Astrocyte (in vitro differentiated cells and primary cell): ENCODE results near the gene MAGEB17.

ENCODE experiments used
- CTCF ChIP-seq: IDR thresholded peaks from 2 replicates; pipeline ENCODE4 v1.5.1; 2011; ENCODE audit warnings: low read depth, mild to moderate bottlenecking, inconsistent platforms, low read length, moderate library complexity; ENCODE audit not compliant: insufficient read depth
- EZH2 ChIP-seq: IDR thresholded peaks from 2 replicates; pipeline ENCODE4 v1.6.1; 2012; ENCODE audit warnings: mild to moderate bottlenecking, low read length, inconsistent platforms; ENCODE audit not compliant: insufficient read depth

GRCh38 chrX:16124201-16124600, 43.1 kb upstream of the MAGEB17 start:
- TF ChIP-seq CTCF (no peak), EZH2 (no peak)
